Natural killer cell (primary cell): ENCODE data around the gene NHSL2. TPM values are rescaled to one million over a fixed set of nuclear protein-coding genes. Genes with fewer than 3 reads are reported as not detected.
A peak's percentile ranks its signal among the peaks of the same experiment; 100 is the strongest.

Experiments
- ATAC-seq, 3 donors: fragments of 150-1000 bp in 2 of 3; fragments of 200-7000 bp in 1 of 3; cut with Tn5 transposase; 1 replicate in 1 of 3; 2 replicates in 2 of 3; pipeline ENCODE4 v1.10.0; 2021; ENCODE audit warnings: mild to moderate bottlenecking in 2 of 3, moderate library complexity in 2 of 3
- DNase-seq, 2 donors: peaks; one replicate each; pipeline versions ENCODE4 v3.0.0 to v3.0.0-alpha.2; 2013 to 2021; ENCODE audit warnings: mixed read lengths in 1 of 2
- H3K27ac ChIP-seq: one replicate; pipeline ENCODE4 v1.5.1; 2013; ENCODE audit warnings: mild to moderate bottlenecking, low read length
- H3K27me3 ChIP-seq: one replicate; pipeline ENCODE4 v1.6.1; 2013; ENCODE audit warnings: low read length; ENCODE audit not compliant: control insufficient read depth, insufficient read depth
- H3K36me3 ChIP-seq: one replicate; pipeline ENCODE4 v1.6.1; 2013; ENCODE audit warnings: low read length; ENCODE audit not compliant: control insufficient read depth, insufficient read depth
- H3K4me1 ChIP-seq: one replicate; pipeline ENCODE4 v1.6.1; 2013; ENCODE audit warnings: low read length; ENCODE audit not compliant: control insufficient read depth, insufficient read depth
- H3K4me3 ChIP-seq: one replicate; pipeline ENCODE4 v1.5.1; 2013; ENCODE audit warnings: low read length
- H3K9me3 ChIP-seq: one replicate; pipeline ENCODE4 v1.6.1; 2013; ENCODE audit warnings: low read length; ENCODE audit not compliant: control insufficient read depth, insufficient read depth
- H3K27ac Mint-ChIP-seq, 2 donors: one replicate each; pipeline ENCODE4 v1.8.0; 2022; ENCODE audit warnings: mild to moderate bottlenecking in 2 of 2, mixed read lengths in 2 of 2, moderate library complexity in 1 of 2
- H3K27me3 Mint-ChIP-seq, 2 donors: one replicate each; pipeline ENCODE4 v1.8.0; 2022; ENCODE audit warnings: low read depth in 2 of 2, mixed read lengths in 2 of 2
- H3K36me3 Mint-ChIP-seq: one replicate; pipeline ENCODE4 v1.8.0; 2022; ENCODE audit warnings: mixed read lengths
- H3K4me1 Mint-ChIP-seq, 2 donors: one replicate each; pipeline ENCODE4 v1.8.0; 2022; ENCODE audit warnings: mixed read lengths in 2 of 2
- H3K4me3 Mint-ChIP-seq: one replicate; pipeline ENCODE4 v1.8.0; 2022; ENCODE audit warnings: mild to moderate bottlenecking, moderate library complexity, mixed read lengths
- H3K9me3 Mint-ChIP-seq, 2 donors: one replicate each; pipeline ENCODE4 v1.8.0; 2022; ENCODE audit warnings: mixed read lengths in 2 of 2
- CTCF ChIP-seq: fragments of 200-600 bp; IDR thresholded peaks from one replicate; pipeline ENCODE4 v1.8.0; 2022; ENCODE audit warnings: antibody characterized with exemption
- WGBS: methylation state at CpG from one replicate; pipeline ENCODE4 v1.1.7; 2013; ENCODE audit warnings: missing lambda C conversion rate; ENCODE audit not compliant: insufficient coverage; 5-methylcytosine and 5-hydroxymethylcytosine counted together
- intact Hi-C: fragments of 100-400 bp; cut with micrococcal nuclease; formaldehyde crosslinking; loops from one replicate; pipeline ENCODE4 v1.14.2; 2022
- total RNA-seq, 4 donors: library from RNA; stranded (reverse); fragments of 120-200 nt in 1 of 4; gene quantifications; one replicate each; pipeline versions ENCODE4 v1.2.3 to v1.2.4, GENCODE V29; 2013 to 2022

The NHSL2 gene
- total RNA-seq, 3 donors from 2014 or later (not counting 1 experiment from before 2014, with no cell fraction given): 15.0 to 32.5 (median 30.8) TPM

- H3K4me1 Mint-ChIP-seq: peaks cover 0 to 8% of the 10 kb centered on the region in 2 donors
- ATAC-seq: no peak
Observed at GRCh38 chrX:72027024-72027913, 116.6 kb downstream of the NHSL2 start.

GRCh38 chrX:72027914-72028307 is 117.3 kb downstream of the NHSL2 start:
- Mint-ChIP-seq H3K4me3 (no peak overlapping the region), H3K27ac (no peak overlapping the region), H3K4me1 (peaks cover 0 to 8% of the 10 kb centered on the region in 2 donors), H3K27me3 (peaks cover 0 to 22% of the 10 kb centered on the region in 2 donors), H3K9me3 (no peaks in the 10 kb centered on the region), H3K36me3 (no peaks in the 10 kb centered on the region)
- intact Hi-C loops: no loop called here
- ATAC-seq (no peak), DNase-seq (no peak)
- 83% methylated on average over 2 of the region's 2 CpGs for WGBS
- Histone ChIP-seq H3K4me3 (no peak overlapping the region), H3K4me1 (peaks cover 12% of the 10 kb centered on the region), H3K9me3 (no peaks in the 10 kb centered on the region), H3K27ac (no peak overlapping the region), H3K36me3 (no peaks in the 10 kb centered on the region), H3K27me3 (no peaks in the 10 kb centered on the region)
- TF ChIP-seq CTCF: no peak

More at GRCh38 chrX:72027024-72027913, 116.6 kb downstream of the NHSL2 start:
- WGBS: 90% methylated on average over 6 of the region's 14 CpGs
- Mint-ChIP-seq H3K27me3 (peaks cover 0 to 27% of the 10 kb centered on the region in 2 donors), H3K36me3 (no peaks in the 10 kb centered on the region), H3K27ac (peak overlapping the region in 1 of 2 donors; percentile 35), H3K9me3 (no peaks in the 10 kb centered on the region), H3K4me3 (no peak overlapping the region)
- H3K4me3 ChIP-seq: no peak overlapping the region
- intact Hi-C loops: no loop called here
- no peaks in the 10 kb centered on the region for H3K9me3 ChIP-seq
- H3K36me3 ChIP-seq: no peaks in the 10 kb centered on the region
- no peak overlapping the region for H3K27ac ChIP-seq
- TF ChIP-seq CTCF: no peak
- peaks cover 12% of the 10 kb centered on the region for H3K4me1 ChIP-seq
- no peak for DNase-seq
- H3K27me3 ChIP-seq: no peaks in the 10 kb centered on the region

DNA sequence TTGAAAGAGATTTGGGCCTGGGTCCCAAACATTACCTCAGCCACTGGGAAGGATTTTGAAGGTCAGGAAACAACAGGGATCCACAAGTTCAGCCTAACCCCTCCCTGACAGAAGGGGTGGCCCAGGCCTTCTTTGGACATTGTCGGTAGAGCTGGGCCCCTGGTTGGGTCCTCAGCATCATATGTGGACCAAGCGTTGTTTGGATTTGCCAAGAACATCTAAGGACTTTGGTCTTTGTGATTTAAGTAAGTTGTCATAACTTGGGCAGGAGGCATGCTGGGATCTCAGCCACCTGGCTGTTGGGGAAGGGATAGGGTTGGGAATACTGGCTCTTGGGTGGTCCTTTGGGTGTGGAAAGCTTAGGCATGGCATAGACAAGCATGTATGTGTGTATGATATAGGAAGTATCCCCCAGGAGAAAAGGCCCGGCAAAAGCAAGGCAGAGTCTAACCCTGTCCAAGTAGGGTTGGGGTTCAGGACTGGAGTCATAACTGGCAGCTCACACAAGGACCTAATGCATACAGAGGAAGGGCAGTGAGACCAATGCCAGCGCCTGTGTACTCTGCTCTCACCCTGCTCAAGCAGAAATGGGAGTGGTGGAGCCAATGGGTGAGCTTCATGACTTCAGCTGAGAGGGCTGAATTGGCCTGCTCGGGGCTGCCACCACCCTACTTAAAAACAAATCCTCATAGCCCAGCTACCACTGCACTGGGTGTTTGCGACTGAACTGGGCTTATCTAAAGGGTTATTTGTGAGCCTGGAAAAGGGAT is 118.2 kb downstream of the NHSL2 start:
- Histone ChIP-seq H3K27me3 (no peaks in the 10 kb centered on the region), H3K9me3 (no peaks in the 10 kb centered on the region), H3K27ac (no peak overlapping the region), H3K36me3 (no peaks in the 10 kb centered on the region), H3K4me3 (no peak overlapping the region), H3K4me1 (peaks cover 12% of the 10 kb centered on the region)
- intact Hi-C loops: no loop called here
- Mint-ChIP-seq H3K27ac (no peak overlapping the region), H3K27me3 (peaks cover 0 to 19% of the 10 kb centered on the region in 2 donors), H3K36me3 (no peaks in the 10 kb centered on the region), H3K4me1 (peaks cover 0 to 8% of the 10 kb centered on the region in 2 donors), H3K9me3 (no peaks in the 10 kb centered on the region), H3K4me3 (no peak overlapping the region)
- 96% methylated on average over 4 of the region's 6 CpGs for WGBS
- no peak for DNase-seq
- TF ChIP-seq CTCF: no peak
- no peak for ATAC-seq
